ENCODE data around the gene IRGC.

GRCh38 chr19:43704002-43704705, 11.7 kb upstream of the IRGC start:
- TF ChIP-seq, protein P1, sequence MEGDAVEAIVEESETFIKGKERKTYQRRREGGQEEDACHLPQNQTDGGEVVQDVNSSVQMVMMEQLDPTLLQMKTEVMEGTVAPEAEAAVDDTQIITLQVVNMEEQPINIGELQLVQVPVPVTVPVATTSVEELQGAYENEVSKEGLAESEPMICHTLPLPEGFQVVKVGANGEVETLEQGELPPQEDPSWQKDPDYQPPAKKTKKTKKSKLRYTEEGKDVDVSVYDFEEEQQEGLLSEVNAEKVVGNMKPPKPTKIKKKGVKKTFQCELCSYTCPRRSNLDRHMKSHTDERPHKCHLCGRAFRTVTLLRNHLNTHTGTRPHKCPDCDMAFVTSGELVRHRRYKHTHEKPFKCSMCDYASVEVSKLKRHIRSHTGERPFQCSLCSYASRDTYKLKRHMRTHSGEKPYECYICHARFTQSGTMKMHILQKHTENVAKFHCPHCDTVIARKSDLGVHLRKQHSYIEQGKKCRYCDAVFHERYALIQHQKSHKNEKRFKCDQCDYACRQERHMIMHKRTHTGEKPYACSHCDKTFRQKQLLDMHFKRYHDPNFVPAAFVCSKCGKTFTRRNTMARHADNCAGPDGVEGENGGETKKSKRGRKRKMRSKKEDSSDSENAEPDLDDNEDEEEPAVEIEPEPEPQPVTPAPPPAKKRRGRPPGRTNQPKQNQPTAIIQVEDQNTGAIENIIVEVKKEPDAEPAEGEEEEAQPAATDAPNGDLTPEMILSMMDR (IDR thresholded peaks at IDR 0.05; ENCODE audit: low read depth, low read length): no peak
- TF ChIP-seq POLR2A (IDR thresholded peaks at IDR 0.05; ENCODE audit: extremely low read depth, insufficient read length) (no peak), MAX (IDR thresholded peaks at IDR 0.05; ENCODE audit: low read depth, low read length) (no peak)
